ENCODE measurements around the gene CPNE5. TPM values are rescaled to one million over a fixed set of nuclear protein-coding genes. Genes with fewer than 3 reads are reported as not detected.

Gene CPNE5
- total RNA-seq, 1 donor, result 0.18 TPM

DNA sequence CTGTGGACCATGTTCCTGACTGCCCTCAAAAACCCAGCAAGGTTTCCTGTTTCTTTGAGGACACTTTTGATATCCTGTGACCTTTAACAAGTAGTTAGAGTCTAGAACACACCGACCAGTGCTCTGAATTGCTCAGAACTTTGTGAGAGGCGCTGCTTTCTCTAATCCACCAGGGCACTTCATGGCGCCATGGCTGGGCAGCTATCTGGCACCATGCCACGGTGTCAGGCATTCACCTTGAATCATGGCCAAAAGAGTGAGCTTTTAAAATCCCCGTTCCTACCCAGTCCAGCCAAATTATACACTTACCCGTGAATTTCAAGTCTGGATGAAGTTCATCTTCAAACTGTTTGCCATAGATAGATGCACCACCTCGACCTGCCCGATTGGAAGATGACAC is 17.0 kb upstream of the CPNE5 start:
- TF ChIP-seq, protein P1, sequence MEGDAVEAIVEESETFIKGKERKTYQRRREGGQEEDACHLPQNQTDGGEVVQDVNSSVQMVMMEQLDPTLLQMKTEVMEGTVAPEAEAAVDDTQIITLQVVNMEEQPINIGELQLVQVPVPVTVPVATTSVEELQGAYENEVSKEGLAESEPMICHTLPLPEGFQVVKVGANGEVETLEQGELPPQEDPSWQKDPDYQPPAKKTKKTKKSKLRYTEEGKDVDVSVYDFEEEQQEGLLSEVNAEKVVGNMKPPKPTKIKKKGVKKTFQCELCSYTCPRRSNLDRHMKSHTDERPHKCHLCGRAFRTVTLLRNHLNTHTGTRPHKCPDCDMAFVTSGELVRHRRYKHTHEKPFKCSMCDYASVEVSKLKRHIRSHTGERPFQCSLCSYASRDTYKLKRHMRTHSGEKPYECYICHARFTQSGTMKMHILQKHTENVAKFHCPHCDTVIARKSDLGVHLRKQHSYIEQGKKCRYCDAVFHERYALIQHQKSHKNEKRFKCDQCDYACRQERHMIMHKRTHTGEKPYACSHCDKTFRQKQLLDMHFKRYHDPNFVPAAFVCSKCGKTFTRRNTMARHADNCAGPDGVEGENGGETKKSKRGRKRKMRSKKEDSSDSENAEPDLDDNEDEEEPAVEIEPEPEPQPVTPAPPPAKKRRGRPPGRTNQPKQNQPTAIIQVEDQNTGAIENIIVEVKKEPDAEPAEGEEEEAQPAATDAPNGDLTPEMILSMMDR (IDR thresholded peaks at IDR 0.05; ENCODE audit: insufficient read depth, low read length), result no peak
- no peak overlapping the region for H3K4me3 ChIP-seq (ENCODE audit: low read depth, low read length)
- no peak for DNase-seq (ENCODE audit: low read depth)

DNA sequence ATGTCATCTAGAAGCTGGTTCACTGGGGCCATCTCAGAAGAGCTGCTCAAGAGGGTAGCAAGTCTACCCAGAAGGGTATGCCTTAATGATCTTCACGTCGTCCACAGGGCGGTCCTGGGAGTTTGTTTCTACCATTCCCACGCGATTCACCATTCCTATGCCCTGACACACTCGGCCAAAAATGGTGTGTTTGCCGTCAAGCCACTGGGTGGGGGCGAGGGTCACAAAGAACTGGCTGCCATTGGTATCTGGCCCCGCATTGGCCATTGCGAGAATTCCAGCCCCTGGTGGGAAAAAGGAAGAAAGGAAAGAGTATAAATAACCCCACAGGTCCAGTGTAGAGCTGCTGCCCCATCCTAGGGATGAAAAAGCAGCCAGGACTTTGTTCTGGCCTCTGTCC is 16.5 kb upstream of the CPNE5 start:
- no peak overlapping the region for H3K4me3 ChIP-seq (ENCODE audit: low read depth, low read length)
- DNase-seq (ENCODE audit: low read depth), result no peak
- TF ChIP-seq, protein P1 (IDR thresholded peaks at IDR 0.05; ENCODE audit: insufficient read depth, low read length), result no peak

DNA sequence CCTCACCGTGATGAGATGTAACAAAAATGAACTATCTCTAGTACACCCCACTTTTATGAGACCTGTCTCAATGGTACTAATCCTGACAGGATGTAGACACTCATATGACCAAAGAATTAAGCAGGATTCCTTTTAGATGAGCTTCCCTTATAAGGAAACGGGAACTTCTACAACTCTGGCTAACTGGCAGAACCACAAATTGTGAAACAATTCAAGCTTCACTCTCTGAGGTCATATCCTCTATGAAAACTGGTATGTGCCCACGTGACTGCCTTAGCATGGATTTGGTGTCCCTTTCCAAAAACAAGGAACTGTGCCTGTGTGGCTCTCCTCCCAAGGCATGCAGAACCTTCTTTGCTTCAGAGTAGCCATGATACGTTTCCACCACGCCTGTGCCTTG is 14.1 kb upstream of the CPNE5 start:
- TF ChIP-seq, protein P1 (IDR thresholded peaks at IDR 0.05; ENCODE audit: insufficient read depth, low read length), result no peak
- no peak overlapping the region for H3K4me3 ChIP-seq (ENCODE audit: low read depth, low read length)
- DNase-seq (ENCODE audit: low read depth), result peak; percentile 96

DNA sequence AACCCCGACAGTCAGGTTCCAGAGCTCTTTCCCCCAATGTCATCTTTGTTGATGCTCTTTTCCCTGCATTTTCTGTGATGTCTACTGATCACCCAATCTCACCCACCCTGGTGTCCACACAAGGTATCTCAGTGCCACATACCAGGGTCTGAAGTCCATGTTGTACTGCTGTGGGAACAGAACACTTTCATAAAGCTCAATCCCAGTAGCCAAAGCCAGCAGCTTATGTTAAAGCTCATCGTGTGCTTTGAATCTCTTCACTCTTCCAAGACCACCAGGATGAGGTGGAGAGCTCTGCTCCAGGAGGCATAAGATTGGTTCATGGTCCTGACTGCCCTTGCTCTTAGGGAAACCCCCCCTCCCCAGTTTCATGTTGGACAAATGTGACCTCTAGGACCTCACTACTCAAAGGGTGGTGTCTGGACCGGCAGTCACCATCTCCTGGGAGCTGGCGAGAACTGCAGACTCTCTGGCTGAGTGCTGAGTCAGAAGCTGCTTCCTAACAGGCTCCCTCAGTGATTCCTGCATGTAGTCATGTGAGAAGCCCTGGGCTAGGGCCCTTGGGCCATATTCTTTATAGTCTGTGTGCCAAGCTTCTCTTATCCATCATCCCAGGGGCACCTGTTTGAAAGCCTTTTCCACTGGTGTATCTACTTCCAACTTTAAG is 13.4 kb upstream of the CPNE5 start:
- TF ChIP-seq, protein P1 (IDR thresholded peaks at IDR 0.05; ENCODE audit: insufficient read depth, low read length), result peak; percentile 34
- no peak overlapping the region for H3K4me3 ChIP-seq (ENCODE audit: low read depth, low read length)
- DNase-seq (ENCODE audit: low read depth), result peak; percentile 81

DNA sequence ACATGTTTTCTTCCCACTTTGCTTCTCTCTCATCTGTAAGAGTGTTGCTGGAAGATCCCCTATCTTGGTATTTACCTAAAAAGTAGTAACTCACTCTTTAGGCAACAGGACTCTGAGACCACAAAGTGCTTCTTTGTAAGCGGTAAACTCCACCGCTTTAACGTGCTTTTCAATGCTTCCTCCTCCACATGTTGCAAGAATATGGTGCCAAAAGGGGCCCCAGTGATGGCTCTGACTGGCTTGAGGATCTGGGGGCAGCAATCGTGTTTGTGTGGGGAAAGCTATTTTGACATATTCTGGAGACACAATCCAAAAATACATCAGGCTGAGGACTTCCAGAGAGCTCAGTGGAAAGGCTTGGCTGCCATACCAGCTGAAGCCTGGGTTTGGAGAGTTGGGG is 12.4 kb upstream of the CPNE5 start:
- no peak overlapping the region for H3K4me3 ChIP-seq (ENCODE audit: low read depth, low read length)
- TF ChIP-seq, protein P1 (IDR thresholded peaks at IDR 0.05; ENCODE audit: insufficient read depth, low read length), result no peak
- DNase-seq (ENCODE audit: low read depth), result peak; percentile 40

DNA sequence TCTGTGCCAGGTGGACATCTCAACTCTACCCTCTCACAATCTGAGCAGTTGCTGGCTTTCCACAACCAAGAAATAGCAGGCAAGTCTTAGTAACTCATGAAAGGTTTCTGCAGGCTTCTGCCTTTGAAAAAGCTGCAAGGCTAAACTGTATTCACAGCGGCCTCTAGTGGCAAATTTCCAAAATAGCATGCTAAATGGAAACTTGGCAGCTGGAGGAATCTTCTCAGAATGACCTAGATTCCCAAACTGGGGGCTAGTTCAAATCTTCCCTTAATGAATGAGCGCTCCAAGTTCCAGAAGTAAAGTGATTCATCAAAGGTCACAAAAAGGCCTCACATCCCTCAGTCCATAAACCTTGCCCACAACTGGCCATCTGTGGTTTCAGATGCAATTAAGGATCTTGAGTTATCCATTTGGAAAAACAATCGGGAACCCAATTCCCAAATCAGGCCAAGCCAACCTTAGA is 11.9 kb upstream of the CPNE5 start:
- no peak overlapping the region for H3K4me3 ChIP-seq (ENCODE audit: low read depth, low read length)
- TF ChIP-seq, protein P1 (IDR thresholded peaks at IDR 0.05; ENCODE audit: insufficient read depth, low read length), result peak; percentile 81

DNA sequence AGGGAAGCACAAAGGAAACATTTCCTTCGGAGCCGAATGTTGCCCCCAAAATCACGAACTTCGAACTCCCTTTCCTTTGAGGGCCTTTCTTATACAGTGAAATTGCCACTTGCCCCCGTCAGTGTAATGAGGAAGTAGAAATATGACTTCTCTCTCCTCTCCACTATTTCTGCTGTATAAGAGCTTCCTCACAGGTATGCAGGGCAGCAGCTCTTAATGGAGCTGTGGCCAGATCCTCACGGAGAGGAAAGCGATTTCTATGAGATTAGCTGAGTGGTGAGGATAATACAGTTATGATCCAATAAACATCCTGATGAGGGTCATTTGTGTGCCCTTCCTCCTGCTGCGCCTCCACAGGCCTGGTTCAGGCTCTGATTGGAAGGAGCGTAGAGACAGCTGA is 10.8 kb upstream of the CPNE5 start:
- no peak for DNase-seq (ENCODE audit: low read depth)
- no peak overlapping the region for H3K4me3 ChIP-seq (ENCODE audit: low read depth, low read length)
- TF ChIP-seq, protein P1 (IDR thresholded peaks at IDR 0.05; ENCODE audit: insufficient read depth, low read length), result no peak

More for the DNA sequence above, 11.9 kb upstream of the CPNE5 start:
- DNase-seq (ENCODE audit: low read depth), result peak; percentile 92

Measured in fibroblast of the aortic adventitia (primary cell).